SK-N-MC (cell line): ENCODE results near the gene INF2.

Source experiments
- EZH2 ChIP-seq: fragments of 200-600 bp; sonication (generic); IDR thresholded peaks from one replicate; pipeline ENCODE4 v1.6.1; 2017; ENCODE audit warnings: antibody characterized with exemption
- FOXP2 ChIP-seq: optimal IDR thresholded peaks from 2 replicates; pipeline ENCODE3; 2011; ENCODE audit warnings: mild to moderate bottlenecking, moderate library complexity; ENCODE audit not compliant: insufficient read depth; ENCODE audit errors: extremely low read length, control extremely low read depth
- POLR2AphosphoS5 ChIP-seq: IDR thresholded peaks from 2 replicates; pipeline ENCODE4 v1.6.1; 2012; ENCODE audit warnings: mild to moderate bottlenecking, low read depth, low read length, borderline replicate concordance

DNA sequence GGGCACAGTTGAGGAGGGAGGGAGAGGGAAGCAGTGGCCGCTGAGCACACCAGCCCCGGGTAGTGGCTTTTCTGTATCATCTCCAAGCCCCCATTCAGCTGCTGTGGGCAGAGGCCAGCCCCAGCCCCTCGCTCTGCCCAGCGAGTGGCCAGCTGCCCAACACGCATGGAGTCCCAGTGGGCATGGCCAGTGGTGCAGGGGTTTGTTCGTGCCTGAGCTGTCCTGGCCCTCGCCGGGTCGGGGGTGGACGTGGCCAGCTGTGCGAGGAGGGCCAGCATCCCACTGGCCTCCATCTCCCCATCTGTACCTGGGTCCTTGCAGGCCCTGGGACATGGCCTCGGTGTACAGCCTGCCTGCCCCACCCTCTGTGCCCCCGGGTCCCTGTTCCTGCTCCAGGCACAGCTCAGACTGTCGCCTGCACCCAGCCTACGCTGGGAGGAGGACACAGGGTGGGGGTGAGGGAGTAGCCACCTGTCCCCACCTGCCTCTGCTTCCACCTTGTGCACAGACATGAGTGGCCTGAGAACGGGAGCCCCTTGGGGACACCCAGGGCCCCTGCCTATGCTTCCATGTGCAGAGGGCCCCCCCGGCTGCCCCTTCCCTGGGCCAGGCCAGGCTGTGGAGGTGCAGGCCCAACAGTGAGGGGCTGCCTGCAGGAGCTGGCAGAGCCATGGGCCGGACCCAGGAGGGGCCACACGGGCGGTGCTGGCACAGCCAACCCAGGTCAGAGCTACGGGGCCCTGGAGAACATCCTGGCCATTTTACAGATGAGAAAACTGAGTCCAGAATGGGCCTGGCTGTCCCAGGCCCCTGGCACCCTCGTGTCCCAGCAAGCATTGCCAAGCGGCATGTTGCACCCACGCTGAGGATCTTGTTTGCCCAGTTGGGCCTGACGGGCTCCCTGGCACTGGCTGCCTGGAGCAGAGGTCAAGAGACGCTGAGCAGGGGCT lies 4.3 kb downstream of the INF2 start:
- TF ChIP-seq EZH2 (no peak), POLR2AphosphoS5 (no peak), FOXP2 (no peak)
